GM15510 (cell line): ENCODE measurements around the gene SLX9.

Experiments used
- POLR2A ChIP-seq: IDR thresholded peaks from 3 replicates; pipeline ENCODE4 v1.6.1; 2011; ENCODE audit warnings: borderline replicate concordance; ENCODE audit not compliant: insufficient read length; ENCODE audit errors: extremely low read depth

Gene SLX9

DNA sequence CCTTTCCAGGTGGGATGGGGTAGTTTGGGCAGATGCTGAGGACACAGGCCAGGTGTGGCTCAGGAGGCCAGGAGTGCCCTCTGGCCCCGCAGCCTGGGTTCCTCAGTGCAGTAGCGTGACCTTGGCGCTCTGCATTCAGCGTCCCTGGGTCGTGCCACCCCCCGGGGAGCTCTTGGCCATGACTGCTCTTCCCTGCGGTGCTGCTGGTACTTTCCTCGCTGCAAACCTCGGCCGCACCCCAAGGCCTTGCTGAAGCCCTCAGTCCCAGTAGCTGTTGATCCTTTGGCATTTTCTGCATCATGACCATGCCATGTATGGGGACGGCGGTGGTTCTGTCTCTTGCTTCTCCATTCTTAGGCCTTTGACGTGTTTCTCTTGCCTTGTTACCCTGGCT, 13.8 kb downstream of the SLX9 start:
- no peak for TF ChIP-seq POLR2A

DNA sequence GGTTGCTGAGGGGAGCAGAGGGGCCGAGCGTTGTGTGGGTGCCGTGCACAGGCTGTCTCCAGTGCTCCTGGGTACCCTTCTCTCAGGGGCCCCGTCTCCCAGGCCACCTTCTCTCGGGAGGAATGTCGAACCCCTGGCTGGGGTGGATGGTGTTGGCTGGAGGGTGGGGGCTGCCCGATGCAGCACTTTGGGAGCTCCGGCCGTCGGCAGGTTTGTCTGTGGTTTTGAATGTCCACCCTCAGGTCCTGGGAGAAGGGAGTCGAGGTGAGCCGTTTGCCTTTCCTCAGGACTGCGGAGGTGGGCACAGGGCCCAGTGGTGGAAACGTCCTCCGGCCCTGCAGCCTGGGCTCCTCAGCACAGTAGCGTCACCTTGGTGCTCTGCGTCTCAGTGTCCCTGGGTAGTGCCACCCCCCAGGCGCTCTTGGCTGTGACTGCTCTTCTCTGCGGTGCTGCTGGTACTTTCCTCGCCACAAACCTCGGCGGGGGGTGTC, 14.5 kb downstream of the SLX9 start:
- TF ChIP-seq POLR2A: no peak

DNA sequence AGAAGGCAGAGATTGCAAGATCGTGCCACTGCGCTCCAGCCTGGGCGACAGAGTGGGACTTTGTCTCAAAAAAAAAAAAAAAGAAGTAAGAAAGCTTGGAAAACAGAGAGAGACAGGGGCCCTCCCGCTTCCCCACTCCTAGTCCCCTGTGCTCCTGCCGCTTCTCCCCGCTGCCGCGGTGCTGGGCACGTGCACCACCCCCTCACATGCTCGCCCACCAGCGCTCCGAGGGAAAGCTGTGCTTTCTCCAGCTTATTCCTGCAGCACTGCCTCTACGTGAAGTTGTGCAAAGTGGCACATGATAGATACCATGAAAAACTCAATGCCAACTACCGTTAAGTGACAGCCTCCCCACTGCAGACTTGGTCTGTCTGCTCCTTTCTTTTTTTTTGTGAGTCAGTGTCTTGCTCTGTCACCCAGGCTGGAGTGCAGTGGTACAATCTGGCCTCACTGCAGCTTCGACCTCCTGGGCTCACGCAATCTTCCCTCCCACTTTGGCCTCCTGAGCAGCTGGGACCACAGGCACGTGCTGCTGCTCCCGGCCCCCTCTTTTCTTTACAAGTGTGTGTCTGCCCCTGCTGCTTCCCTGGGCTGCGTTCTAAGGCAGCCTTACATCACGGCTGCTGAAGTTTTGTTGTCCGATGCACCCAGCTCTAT, 15.4 kb downstream of the SLX9 start:
- no peak for TF ChIP-seq POLR2A

DNA sequence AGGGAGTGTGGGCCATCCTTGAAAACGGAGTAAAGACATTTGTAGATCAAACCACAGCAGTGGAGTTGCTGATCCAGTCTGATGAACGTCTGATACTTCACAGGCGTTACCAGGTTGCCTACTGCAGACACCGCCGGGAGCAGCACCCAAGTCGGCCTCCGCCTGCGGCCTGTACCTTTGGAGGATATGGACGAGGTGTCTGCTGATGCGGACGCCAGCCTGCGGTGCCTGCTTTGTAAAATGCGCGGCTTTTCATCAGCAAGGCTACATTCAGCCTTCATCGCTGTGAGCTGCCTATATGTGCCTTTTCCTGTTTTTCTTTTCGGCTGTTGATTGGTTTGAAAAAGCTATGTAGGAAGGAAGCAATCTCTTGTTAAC, 16.0 kb downstream of the SLX9 start:
- no peak for TF ChIP-seq POLR2A

DNA sequence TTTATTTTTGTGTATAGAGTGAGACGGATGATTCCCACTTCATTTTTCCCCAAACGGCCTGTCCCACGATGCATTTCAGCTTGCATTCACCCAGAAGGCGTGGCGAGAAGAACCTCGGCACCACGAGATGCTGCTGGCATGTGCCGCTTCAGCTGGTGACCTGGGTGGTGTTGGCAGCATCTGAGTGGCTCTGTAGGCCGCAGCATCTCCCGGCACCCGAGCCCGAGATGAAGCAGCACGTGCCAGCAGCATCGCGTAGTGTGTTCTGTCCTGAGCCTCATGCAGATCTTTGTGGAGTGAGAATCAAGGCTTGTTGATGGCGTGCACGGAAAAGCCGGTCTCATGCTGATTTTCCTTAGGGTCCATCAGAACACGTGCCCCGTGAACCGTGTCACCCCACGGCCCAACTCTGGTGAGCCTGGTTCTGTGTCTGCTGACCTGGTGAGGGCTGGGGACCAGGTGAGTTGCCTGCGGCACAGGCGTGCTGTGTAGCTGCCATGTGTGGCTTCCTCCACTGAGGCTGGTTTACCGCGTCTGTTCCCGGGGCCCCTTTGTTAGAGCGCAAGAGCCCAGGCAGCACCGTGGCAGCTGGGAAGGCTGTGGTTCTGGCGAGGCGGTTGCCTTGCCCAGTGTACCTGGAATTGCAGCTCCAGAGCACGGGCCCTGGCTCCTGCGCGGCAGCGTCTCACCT, 16.7 kb downstream of the SLX9 start:
- TF ChIP-seq POLR2A: no peak

DNA sequence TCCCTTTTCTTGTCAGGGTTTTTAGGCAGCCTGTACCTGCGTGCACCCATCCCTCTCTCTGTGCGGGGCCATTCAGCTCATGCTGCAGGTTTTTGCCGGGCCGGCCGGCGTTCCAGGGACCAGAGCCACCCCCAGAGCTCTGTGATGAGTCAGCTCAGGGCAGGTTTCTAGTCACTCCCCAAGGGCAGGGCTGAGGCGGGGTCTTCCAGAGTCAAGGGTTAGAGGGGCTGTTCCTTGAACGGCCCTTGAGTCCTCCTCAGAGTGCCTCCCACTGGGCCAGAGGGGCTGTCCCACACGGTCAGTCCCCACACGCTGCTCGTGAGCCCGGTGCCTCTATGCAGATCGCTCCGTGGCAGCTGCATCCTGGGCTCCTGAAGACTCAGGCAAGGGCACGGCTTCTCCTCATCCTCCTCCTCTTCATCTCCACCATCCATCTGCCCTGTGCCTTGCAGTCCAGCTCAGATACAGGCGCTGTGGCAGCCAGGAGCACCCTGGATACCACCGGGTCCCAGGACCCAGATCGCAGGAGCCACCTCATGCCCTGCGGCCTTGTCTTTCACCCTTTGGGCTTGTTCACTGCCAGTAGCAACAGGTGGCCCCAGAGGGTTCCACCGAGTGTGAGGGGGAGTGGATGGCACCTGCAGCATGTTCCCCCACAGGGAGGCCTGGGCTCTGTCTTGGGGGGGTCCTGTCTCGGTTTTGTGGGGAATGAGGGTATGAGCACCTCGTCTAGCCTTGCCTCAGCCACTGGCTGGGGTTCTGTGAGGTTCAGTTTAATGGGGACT, 17.4 kb downstream of the SLX9 start:
- TF ChIP-seq POLR2A: no peak

DNA sequence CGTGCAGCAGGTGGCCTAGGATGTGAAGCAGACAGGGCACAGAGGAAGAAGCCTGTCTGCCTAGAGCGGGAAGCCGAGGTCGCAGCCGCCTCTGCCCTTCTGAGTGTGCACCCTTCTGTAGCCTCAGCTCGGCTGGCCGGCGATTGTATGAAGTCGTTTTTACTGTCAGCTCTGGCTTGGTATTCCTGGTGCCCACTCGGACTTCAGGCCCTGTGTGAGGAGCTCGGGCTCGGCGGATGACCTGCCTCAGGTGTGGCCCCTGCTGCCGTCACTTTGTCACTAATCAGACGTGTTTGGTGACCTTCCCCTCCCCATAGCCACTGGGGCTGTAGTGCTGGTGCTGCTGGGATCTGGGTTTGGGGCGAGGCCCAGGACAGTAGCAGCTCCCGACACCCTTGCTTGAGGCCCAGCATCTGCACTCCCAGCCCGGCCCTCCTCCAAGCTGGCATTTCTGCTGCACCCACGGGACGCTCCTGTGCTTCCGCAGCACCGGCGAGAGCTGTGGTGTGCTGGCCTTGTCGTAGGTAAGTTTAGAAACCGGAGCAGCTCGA, 18.1 kb downstream of the SLX9 start:
- TF ChIP-seq POLR2A: no peak

DNA sequence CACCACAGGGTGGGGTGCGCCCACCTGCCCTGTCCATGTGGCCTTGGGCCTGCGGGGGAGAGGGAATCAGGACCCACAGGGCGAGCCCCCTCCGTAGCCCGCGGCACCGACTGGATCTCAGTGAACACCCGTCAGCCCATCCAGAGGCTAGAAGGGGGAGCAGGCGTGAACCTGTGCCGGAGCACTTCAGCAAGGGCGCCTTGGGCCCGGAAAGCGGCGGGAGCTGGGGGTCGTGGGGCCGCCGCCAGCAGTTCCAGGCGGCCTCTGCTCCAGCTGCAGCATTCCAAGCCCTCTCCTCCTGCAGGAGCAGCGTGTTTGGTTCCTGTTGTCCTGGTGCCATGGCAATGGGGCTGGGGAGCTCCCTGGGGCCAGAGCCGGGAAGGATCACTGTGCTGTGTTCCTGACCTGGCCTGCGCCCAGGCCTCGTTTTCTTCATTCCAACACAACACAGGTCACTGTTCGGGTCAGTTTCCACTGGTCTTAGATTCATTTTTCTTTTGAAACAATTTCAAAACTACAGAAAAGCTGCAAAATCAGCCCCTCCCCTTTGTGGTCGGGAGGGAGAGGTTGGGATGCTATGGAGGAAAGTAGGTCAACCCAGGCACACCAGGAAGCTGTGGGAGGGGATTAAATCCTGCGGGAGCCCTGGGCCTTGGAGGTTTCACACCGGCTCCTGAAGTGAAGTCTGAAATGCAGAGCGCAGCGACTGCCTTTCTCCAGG, 18.8 kb downstream of the SLX9 start:
- TF ChIP-seq POLR2A: no peak

DNA sequence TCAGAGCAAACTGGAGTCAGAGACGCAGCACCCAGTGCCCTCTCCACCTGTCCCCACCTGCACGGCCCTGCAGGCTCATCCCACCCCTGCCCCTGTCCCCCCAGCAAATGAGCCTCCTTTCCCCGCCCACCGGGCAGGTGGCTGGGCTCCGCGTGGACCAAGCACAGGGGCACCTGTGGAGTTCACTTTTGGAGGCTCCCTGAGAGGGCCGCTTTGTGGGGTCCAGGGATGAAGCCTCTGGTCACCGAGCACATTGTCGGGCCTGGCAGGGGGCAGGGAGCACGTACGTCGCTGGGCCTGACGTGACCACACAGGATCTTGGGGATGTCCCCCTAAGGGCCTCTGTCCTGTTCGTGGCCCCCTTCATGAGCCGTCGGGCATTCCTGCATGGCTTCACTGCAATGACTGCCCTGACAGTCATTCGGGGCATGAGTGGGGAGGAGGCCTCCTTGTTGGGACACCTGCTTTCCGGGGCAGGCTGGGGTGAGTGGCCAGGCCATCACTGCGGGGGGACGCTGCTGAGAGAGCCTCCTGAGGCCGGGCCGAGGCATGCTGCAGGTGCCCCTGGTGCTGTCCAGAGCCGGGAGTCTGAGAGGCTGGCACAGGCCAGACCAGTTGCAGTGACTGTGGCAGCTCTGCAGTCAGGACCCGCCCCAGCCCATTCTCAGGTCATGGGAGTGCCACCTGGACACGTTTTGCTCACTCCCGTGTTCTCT, 19.7 kb downstream of the SLX9 start:
- TF ChIP-seq POLR2A: no peak

DNA sequence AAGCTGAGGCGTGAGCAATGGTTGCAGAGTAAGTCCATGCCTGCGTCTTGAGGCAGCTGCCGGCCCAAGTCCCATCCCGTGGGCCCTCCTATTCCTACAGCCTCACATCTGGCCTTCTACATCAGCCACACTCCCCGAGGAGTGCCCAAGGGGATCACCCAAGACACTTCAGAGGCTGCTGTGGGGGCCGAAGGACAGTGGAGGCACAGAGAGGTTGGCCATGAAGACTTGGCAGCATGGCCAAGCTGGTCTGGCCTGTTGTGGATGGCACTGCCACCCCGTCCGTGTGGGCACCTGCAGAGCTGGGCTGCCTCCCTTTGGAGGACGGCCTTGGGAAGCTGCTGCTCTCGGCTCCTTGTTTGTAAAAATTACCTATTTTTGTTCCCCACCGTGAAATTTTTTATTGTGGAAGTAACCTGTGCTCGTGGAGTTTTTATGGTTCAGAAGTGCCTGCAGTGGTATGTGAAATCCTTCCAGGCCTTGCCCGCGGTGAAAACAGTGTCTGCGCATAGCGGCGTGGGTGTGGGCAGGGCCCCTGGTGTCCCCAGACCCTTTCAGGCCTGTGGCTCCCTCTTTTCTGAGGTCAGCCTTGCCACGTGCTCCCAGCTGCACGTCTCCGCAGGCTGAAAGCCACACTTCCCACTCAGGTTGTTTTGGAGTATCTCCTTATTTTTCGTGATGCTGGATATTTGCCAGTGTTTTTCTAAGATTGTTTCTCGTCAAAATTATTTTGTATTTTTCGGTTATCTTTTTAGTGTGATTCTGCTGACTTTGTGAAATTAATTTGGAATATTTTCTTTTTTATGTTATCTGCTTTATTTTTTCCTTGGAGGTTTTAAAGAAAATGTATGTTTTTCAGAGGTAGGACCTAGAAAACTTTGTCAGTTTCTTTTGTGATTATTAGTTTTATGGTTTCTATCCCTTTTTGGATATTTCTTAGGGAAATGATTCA, 20.6 kb downstream of the SLX9 start:
- TF ChIP-seq POLR2A: no peak

DNA sequence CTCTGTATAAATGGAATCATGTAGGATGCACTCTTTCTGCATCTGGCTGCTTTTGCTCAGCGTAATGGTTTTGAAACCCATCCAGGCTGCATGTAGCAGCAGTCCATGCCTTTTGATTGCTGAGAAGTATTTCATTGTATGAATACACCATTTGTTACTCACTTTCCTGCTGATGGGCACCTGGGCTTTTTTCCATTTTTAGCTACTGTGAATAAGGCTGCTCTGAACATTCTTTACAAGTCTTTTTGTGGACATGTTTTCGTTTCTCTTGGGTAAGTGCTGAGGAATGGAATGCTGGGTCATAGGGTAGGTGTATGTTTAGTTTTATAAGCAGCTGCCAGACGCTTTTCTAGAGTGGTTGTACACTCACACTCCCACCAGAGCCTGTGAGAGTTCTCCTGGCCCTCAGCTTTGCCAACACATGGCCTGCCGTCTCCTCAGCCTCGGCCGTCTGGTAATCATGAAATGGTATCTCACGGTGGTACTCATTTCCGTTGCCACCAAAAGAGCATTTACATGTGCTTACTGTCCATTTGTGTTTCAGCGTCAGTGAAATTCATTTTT, 22.7 kb downstream of the SLX9 start:
- TF ChIP-seq POLR2A: no peak

DNA sequence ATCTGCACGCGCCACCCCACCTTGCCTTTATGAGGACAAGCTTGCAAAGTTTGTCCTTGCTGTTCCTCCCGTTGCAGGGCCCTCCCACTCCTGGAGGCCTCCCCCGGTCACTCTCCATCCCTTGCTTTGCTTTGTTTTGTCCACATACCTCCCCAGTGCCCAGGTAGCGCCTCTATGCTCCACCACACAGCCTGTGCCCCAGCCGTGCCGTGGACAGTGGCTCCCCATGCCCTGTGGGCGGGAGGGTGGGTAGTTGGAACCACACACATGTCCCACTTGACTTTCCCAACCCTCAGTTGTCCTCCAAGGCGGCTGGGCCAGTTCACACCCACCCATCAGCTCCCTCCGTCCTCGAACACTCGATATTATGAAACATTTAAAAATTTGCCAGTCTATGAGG, 24.6 kb downstream of the SLX9 start:
- TF ChIP-seq POLR2A: no peak
